Cardiac muscle cell (in vitro differentiated cells and primary cell): ENCODE results near the gene DOK3. TPM values are rescaled to one million over a fixed set of nuclear protein-coding genes. Genes with fewer than 3 reads are reported as not detected.

Experiments
- DNase-seq, 2 donors: peaks; one replicate each; pipeline versions ENCODE4 v3.0.0 to v3.0.0-alpha.2; 2010 to 2017; ENCODE audit warnings: low read depth in 1 of 2, low spot score in 1 of 2
- H3K27ac ChIP-seq: fragments of 200-600 bp; sonication (generic); 2 replicates; pipeline ENCODE4 v1.5.1; 2016
- H3K27me3 ChIP-seq: fragments of 200-600 bp; sonication (generic); 2 replicates; pipeline ENCODE4 v1.6.0; 2016; ENCODE audit warnings: control low read depth
- H3K36me3 ChIP-seq: fragments of 200-600 bp; sonication (generic); 2 replicates; pipeline ENCODE4 v1.5.1; 2016; ENCODE audit warnings: control low read depth
- H3K4me1 ChIP-seq: fragments of 200-600 bp; sonication (generic); 2 replicates; pipeline ENCODE4 v1.8.1; 2017; ENCODE audit warnings: low read depth, mild to moderate bottlenecking, mixed run types
- H3K4me3 ChIP-seq: fragments of 200-600 bp; sonication (generic); 2 replicates; pipeline ENCODE4 v1.5.1; 2016; ENCODE audit warnings: mild to moderate bottlenecking
- H3K9me3 ChIP-seq: fragments of 200-600 bp; sonication (generic); 2 replicates; pipeline ENCODE4 v1.5.1; 2017; ENCODE audit warnings: low read depth, mild to moderate bottlenecking, control low read depth
- CTCF ChIP-seq: IDR thresholded peaks from 2 replicates; pipeline ENCODE4 v1.5.1; 2012; ENCODE audit warnings: low read depth, mild to moderate bottlenecking, low read length
- polyA plus RNA-seq: library from polyadenylated mRNA; unstranded; fragments of >200 nt; fragmentation: Nextera tagmentation; extraction: Ambion mirVana; gene quantifications from 2 replicates; pipeline ENCODE4 v1.2.1, GENCODE V29; 2016
- total RNA-seq: library from RNA; depleted of rRNA; stranded (reverse); fragments of >200 nt; gene quantifications from 2 replicates; pipeline ENCODE4 v1.2.3, GENCODE V29; 2016

DOK3 gene
- total and polyA plus RNA-seq, 2 experiments from 2014 or later = 2.4 to 3.7 TPM

GRCh38 chr5:177490992-177491391, 18.6 kb downstream of the DOK3 start:
- no peaks in the 10 kb centered on the region for H3K9me3 ChIP-seq
- H3K4me3 ChIP-seq = no peak overlapping the region
- H3K27ac ChIP-seq = no peak overlapping the region
- DNase-seq = no peak
- no peak for TF ChIP-seq CTCF
- peaks cover 25% of the 10 kb centered on the region for H3K4me1 ChIP-seq
- H3K36me3 ChIP-seq = peaks cover 48% of the 10 kb centered on the region
- no peaks in the 10 kb centered on the region for H3K27me3 ChIP-seq

GRCh38 chr5:177490311-177490991, 19.2 kb downstream of the DOK3 start:
- Histone ChIP-seq H3K27me3 (no peaks in the 10 kb centered on the region), H3K9me3 (no peaks in the 10 kb centered on the region), H3K27ac (no peak overlapping the region), H3K36me3 (peaks cover 51% of the 10 kb centered on the region), H3K4me1 (peaks cover 20% of the 10 kb centered on the region), H3K4me3 (no peak overlapping the region)
- no peak for TF ChIP-seq CTCF
- DNase-seq = no peak

GRCh38 chr5:177489119-177489716, 20.4 kb downstream of the DOK3 start:
- H3K4me1 ChIP-seq = peaks cover 8% of the 10 kb centered on the region
- H3K36me3 ChIP-seq = peaks cover 54% of the 10 kb centered on the region

GRCh38 chr5:177487975-177488374, 21.7 kb downstream of the DOK3 start:
- TF ChIP-seq CTCF = no peak
- DNase-seq = no peak
- H3K27ac ChIP-seq = no peak overlapping the region
- no peaks in the 10 kb centered on the region for H3K4me1 ChIP-seq
- peaks cover 65% of the 10 kb centered on the region for H3K36me3 ChIP-seq
- no peaks in the 10 kb centered on the region for H3K27me3 ChIP-seq
- no peaks in the 10 kb centered on the region for H3K9me3 ChIP-seq
- no peak overlapping the region for H3K4me3 ChIP-seq

More at GRCh38 chr5:177489119-177489716, 20.4 kb downstream of the DOK3 start:
- no peak for DNase-seq
- no peak for TF ChIP-seq CTCF
- no peaks in the 10 kb centered on the region for H3K9me3 ChIP-seq
- H3K27me3 ChIP-seq = no peaks in the 10 kb centered on the region
- H3K27ac ChIP-seq = no peak overlapping the region
- H3K4me3 ChIP-seq = no peak overlapping the region

- DNase-seq = no peak
- H3K36me3 ChIP-seq = peaks cover 62% of the 10 kb centered on the region
- H3K4me3 ChIP-seq = no peak overlapping the region
- no peak for TF ChIP-seq CTCF
- no peaks in the 10 kb centered on the region for H3K9me3 ChIP-seq
- H3K4me1 ChIP-seq = no peaks in the 10 kb centered on the region
- H3K27ac ChIP-seq = no peak overlapping the region
- H3K27me3 ChIP-seq = no peaks in the 10 kb centered on the region
Measured at GRCh38 chr5:177487144-177487543, 22.5 kb downstream of the DOK3 start.
